WERI-Rb-1 (cell line): ENCODE measurements around the gene MAN1C1.

ENCODE experiments used
- DNase-seq: peaks from one replicate; pipeline ENCODE4 v3.0.0-alpha.2; 2020
- H3K27ac ChIP-seq: fragments of 250-450 bp; sonication (Bioruptor Pico); 2 replicates; pipeline ENCODE4 v1.5.1; 2020; ENCODE audit warnings: mild to moderate bottlenecking, moderate library complexity
- H3K27me3 ChIP-seq: fragments of 250-450 bp; sonication (Bioruptor Pico); 2 replicates; pipeline ENCODE4 v1.5.1; 2021; ENCODE audit warnings: mild to moderate bottlenecking, low read depth, moderate library complexity; ENCODE audit not compliant: insufficient read depth, severe bottlenecking
- H3K36me3 ChIP-seq: fragments of 250-450 bp; sonication (Bioruptor Pico); 2 replicates; pipeline ENCODE4 v1.5.1; 2020; ENCODE audit warnings: mild to moderate bottlenecking, moderate library complexity
- H3K4me3 ChIP-seq: 2 replicates; pipeline ENCODE4 v1.5.1; 2011; ENCODE audit warnings: low read depth, mild to moderate bottlenecking, control low read depth, low read length
- H3K9me3 ChIP-seq: fragments of 250-450 bp; sonication (Bioruptor Pico); 2 replicates; pipeline ENCODE4 v1.5.1; 2021; ENCODE audit warnings: mild to moderate bottlenecking, moderate library complexity; ENCODE audit not compliant: severe bottlenecking
- TF ChIP-seq, protein P1 (sequence below): IDR thresholded peaks from 2 replicates; pipeline ENCODE4 v1.5.1; 2011; ENCODE audit warnings: low read depth, mild to moderate bottlenecking, control low read depth, inconsistent platforms, low read length

Gene MAN1C1

DNA sequence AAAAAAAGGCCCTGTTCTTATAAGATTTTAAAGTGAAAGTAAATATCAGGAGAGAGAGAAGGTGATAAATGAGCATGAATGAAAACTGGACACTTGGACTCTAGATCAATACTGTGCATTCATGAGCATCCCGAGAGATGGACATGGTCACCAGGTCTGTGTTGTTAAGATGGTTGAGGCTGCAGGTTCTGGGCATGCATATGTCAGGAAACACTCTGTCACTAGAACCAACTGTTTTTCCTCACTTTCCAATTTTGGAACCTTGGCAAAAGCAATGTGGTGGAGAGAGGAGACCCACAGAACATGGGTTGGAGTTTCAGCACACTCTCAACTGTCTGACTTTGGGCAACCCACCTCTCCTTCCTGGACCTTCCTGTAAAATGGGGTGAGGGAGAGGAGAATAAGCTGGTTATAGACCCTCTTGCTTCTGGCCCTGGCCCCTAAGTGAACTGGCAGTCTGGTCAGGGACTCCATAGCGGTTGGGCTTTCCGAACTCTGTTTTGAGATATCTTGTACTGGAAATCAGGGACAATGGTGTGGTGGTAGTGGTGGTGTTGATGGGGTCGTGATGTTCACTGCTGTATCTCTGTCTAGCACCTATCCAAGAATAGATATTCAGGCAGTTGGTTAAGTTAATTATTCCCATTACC, 4.2 kb downstream of the MAN1C1 start:
- no peak overlapping the region for H3K27ac ChIP-seq
- TF ChIP-seq, protein P1, sequence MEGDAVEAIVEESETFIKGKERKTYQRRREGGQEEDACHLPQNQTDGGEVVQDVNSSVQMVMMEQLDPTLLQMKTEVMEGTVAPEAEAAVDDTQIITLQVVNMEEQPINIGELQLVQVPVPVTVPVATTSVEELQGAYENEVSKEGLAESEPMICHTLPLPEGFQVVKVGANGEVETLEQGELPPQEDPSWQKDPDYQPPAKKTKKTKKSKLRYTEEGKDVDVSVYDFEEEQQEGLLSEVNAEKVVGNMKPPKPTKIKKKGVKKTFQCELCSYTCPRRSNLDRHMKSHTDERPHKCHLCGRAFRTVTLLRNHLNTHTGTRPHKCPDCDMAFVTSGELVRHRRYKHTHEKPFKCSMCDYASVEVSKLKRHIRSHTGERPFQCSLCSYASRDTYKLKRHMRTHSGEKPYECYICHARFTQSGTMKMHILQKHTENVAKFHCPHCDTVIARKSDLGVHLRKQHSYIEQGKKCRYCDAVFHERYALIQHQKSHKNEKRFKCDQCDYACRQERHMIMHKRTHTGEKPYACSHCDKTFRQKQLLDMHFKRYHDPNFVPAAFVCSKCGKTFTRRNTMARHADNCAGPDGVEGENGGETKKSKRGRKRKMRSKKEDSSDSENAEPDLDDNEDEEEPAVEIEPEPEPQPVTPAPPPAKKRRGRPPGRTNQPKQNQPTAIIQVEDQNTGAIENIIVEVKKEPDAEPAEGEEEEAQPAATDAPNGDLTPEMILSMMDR, result no peak
- H3K27me3 ChIP-seq, result no peaks in the 10 kb centered on the region
- no peaks in the 10 kb centered on the region for H3K36me3 ChIP-seq
- no peak for DNase-seq
- H3K4me3 ChIP-seq, result no peak overlapping the region
- no peaks in the 10 kb centered on the region for H3K9me3 ChIP-seq

DNA sequence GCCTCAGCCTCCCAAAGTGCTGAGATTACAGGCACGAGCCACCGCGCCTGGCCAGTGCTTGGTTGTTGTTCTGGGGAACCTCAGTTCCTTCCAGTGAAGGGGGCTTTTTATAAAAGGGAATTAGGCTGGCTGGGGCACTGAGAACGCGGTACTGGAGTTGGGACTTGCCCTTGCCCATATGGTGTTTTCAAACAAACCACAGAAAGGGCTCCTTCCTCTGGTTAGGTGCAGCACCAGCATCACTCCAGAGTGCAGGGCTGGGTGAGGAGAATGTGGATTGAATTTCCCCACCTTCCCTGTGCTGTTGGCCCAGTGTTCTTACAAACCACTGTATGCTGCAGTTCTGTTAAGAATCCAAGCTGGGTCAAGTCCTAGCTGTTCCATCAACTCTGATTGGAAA, 5.3 kb downstream of the MAN1C1 start:
- no peaks in the 10 kb centered on the region for H3K9me3 ChIP-seq
- TF ChIP-seq, protein P1, result no peak
- H3K36me3 ChIP-seq, result no peaks in the 10 kb centered on the region
- no peak for DNase-seq
- no peaks in the 10 kb centered on the region for H3K27me3 ChIP-seq
- H3K4me3 ChIP-seq, result no peak overlapping the region
- H3K27ac ChIP-seq, result no peak overlapping the region

DNA sequence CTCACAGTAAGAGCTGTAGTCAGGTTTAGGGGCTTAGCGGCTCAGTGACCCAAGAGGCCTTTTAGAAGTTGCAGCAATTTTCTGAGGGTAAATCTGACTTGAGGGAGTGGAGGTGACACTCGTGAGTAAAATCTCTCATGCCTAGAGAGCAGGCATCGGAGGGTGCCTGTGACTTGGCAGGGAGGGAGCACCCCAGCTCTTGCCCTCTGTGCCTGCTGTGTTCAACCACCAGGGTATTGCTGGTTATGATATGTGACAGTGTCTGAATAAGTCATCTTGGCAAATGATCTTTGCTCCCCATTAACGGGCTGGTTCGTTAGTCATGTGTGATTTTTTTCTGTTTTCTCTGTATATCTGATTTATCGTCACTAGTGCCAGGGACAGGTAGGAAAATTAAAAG, 5.9 kb downstream of the MAN1C1 start:
- DNase-seq, result no peak
- TF ChIP-seq, protein P1, result no peak
- H3K9me3 ChIP-seq, result no peaks in the 10 kb centered on the region
- H3K27ac ChIP-seq, result no peak overlapping the region
- no peaks in the 10 kb centered on the region for H3K27me3 ChIP-seq
- no peak overlapping the region for H3K4me3 ChIP-seq
- H3K36me3 ChIP-seq, result no peaks in the 10 kb centered on the region

DNA sequence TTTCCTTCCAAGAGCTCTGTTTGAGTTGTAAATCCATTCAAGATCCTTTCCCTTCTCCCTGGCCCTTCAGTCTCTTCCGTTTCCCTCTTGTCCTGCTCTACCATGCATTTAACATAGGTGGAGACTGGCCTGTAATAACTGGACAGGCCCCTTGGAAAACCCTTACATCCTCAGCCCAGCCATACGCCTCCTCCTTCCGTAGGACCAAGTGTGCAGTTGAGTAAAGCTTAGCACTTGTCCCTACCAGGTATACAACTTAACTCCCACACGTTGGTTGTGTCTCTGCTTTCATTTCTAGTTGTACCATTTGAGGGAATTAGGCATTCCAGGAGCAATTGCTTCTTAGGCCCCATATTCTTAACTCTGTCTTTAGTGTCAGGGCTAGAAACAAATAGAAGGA, 6.4 kb downstream of the MAN1C1 start:
- no peaks in the 10 kb centered on the region for H3K36me3 ChIP-seq
- H3K27ac ChIP-seq, result no peak overlapping the region
- TF ChIP-seq, protein P1, result no peak
- no peaks in the 10 kb centered on the region for H3K27me3 ChIP-seq
- H3K4me3 ChIP-seq, result no peak overlapping the region
- H3K9me3 ChIP-seq, result no peaks in the 10 kb centered on the region
- DNase-seq, result no peak

DNA sequence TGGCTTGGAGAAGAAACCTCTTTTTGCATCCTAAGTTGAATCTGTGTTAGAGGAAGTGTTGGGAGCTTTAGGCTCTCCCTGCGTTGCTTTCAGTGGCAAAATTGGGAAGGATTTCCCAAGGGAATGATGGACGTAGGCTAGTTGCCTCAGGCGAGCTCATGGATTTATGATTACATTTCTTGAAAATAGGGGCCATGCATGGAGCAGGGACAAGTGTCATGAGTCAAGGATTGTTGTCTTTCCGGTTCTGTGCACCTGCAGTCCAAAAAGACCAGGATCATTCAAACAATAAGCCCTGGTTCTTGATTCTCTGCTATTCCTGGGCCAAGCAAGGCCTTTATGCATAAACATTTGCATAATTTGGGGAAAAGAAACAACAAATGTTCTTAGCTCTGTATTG, 7.1 kb downstream of the MAN1C1 start:
- Histone ChIP-seq H3K36me3 (no peaks in the 10 kb centered on the region), H3K4me3 (no peak overlapping the region), H3K27me3 (no peaks in the 10 kb centered on the region), H3K27ac (no peak overlapping the region), H3K9me3 (no peaks in the 10 kb centered on the region)
- DNase-seq, result no peak
- TF ChIP-seq, protein P1, result no peak

DNA sequence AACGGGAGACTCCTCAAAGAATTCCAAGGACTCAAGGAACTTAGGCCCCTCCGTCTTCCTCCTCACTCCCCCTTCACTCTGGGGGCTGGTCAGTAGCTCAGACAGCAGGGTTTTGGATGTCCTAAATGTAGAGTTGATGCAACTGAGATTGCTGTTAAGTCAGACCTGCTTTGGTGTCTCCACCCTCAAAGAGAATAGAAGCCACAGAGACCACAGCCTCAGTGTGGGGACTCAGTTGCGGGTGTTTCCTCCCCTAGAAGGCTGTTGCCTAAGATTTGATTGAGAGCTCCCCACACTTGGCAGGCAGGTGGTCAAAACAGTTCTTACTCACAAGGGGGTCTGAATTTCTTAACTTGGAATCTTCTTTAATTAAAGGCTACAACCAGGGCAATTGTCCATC, 7.6 kb downstream of the MAN1C1 start:
- Histone ChIP-seq H3K9me3 (no peaks in the 10 kb centered on the region), H3K36me3 (no peaks in the 10 kb centered on the region), H3K27me3 (no peaks in the 10 kb centered on the region), H3K4me3 (no peak overlapping the region), H3K27ac (no peak overlapping the region)
- TF ChIP-seq, protein P1, result no peak
- no peak for DNase-seq
